ENCODE measurements around the gene TPCN2. TPM values are rescaled to one million over a fixed set of nuclear protein-coding genes. Genes with fewer than 3 reads are reported as not detected.

Gene TPCN2
- total RNA-seq, 1 donor from 2014 or later: 31.4 TPM

- no peak for DNase-seq (ENCODE audit: low spot score)
- Mint-ChIP-seq H3K27ac (ENCODE audit: unreplicated experiment) (no peak overlapping the region), H3K27me3 (ENCODE audit: unreplicated experiment) (peaks cover 2% of the 10 kb centered on the region), H3K4me3 (ENCODE audit: unreplicated experiment) (no peak overlapping the region), H3K36me3 (ENCODE audit: low read depth, unreplicated experiment) (peaks cover 16% of the 10 kb centered on the region), H3K4me1 (ENCODE audit: unreplicated experiment) (no peaks in the 10 kb centered on the region), H3K9me3 (ENCODE audit: unreplicated experiment) (no peaks in the 10 kb centered on the region)
- no peak for TF ChIP-seq CTCF (IDR thresholded peaks at IDR 0.05; ENCODE audit: unreplicated experiment)
These were observed 35.6 kb downstream of the TPCN2 start for GRCh38 chr11:69084371-69084770.

DNA sequence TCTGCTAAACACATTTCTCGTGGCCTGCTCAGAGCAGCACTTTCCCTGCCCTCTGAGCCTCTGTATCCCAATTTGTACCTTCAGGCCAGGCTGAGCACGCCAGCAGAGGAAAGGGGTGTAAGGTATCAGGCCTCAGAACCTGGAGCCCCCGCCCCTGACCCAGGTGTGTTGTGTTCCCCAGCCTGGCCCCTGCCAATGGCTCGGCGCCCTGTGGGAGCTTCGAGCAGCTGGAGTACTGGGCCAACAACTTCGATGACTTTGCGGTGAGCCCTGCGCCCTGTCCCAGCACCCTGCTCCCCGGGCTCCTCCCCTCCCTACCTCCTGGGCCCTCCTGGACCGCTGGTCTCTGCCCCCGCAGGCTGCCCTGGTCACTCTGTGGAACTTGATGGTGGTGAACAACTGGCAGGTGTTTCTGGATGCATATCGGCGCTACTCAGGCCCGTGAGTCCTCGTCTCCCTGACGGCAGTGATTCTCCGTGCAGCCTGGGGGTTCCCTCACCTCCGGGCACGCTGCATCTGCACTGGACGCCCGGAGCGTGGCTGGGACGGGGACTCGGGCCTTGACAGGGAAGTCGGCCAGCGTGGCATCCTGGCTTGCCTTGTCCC lies 36.9 kb downstream of the TPCN2 start:
- Mint-ChIP-seq H3K27ac (ENCODE audit: unreplicated experiment) (no peak overlapping the region), H3K36me3 (ENCODE audit: low read depth, unreplicated experiment) (peaks cover 25% of the 10 kb centered on the region), H3K27me3 (ENCODE audit: unreplicated experiment) (peaks cover 2% of the 10 kb centered on the region), H3K4me1 (ENCODE audit: unreplicated experiment) (no peaks in the 10 kb centered on the region), H3K9me3 (ENCODE audit: unreplicated experiment) (no peaks in the 10 kb centered on the region), H3K4me3 (ENCODE audit: unreplicated experiment) (no peak overlapping the region)
- TF ChIP-seq CTCF (IDR thresholded peaks at IDR 0.05; ENCODE audit: unreplicated experiment): no peak
- DNase-seq (ENCODE audit: low spot score): no peak

DNA sequence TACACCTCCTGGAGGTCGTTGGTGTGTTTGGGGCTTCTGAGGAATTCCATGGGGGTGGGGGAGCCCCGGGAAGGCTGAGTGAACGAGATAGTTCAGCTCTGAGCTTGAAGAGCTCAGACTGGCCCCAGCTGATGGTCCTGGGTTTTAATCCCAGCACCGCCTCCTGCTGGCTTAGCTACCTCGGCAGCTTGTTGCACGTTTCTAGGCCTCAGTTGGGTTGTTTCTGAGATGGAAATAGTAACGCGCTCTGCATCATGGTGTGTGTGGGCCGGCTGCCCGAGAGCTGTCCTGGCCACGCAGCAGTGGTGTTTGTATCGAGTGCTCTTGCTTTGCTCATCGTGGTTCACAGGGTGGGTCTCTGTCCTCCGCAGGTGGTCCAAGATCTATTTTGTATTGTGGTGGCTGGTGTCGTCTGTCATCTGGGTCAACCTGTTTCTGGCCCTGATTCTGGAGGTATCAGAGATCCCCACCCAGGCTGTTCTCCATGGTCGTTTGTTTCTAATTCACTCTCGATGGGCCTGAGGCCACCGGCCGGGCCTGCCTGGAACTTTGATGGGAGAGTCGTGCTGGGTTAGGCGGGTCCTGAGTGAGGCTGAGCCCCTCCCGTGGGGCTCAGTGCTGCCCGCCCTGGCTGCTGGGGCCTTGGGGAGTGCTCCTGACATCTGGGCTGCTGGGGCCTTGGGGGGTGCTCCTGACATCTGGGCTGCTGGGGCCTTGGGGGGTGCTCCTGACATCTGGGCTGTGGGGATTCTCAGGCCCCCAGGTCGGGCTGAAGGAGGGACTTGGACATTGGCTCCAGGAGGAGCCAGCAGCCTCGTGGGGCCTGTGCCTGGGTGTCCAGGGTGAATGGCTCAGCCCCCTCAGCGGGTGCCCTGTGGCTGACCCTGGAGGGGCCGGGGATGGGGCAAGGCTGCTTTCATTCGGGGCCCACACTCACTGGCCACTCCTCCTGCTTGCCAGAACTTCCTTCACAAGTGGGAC lies 37.7 kb downstream of the TPCN2 start:
- no peaks in the 10 kb centered on the region for H3K4me1 Mint-ChIP-seq (ENCODE audit: unreplicated experiment)
- H3K4me3 Mint-ChIP-seq (ENCODE audit: unreplicated experiment): no peak overlapping the region
- no peaks in the 10 kb centered on the region for H3K9me3 Mint-ChIP-seq (ENCODE audit: unreplicated experiment)
- no peak for TF ChIP-seq CTCF (IDR thresholded peaks at IDR 0.05; ENCODE audit: unreplicated experiment)
- peak overlapping the region; percentile 52 for H3K27ac Mint-ChIP-seq (ENCODE audit: unreplicated experiment)
- peaks cover 2% of the 10 kb centered on the region for H3K27me3 Mint-ChIP-seq (ENCODE audit: unreplicated experiment)
- H3K36me3 Mint-ChIP-seq (ENCODE audit: low read depth, unreplicated experiment): peaks cover 23% of the 10 kb centered on the region
- DNase-seq (ENCODE audit: low spot score): no peak

GRCh38 chr11:69087133-69087524 lies 38.4 kb downstream of the TPCN2 start:
- no peak overlapping the region for H3K4me3 Mint-ChIP-seq (ENCODE audit: unreplicated experiment)
- no peak overlapping the region for H3K27ac Mint-ChIP-seq (ENCODE audit: unreplicated experiment)
- H3K27me3 Mint-ChIP-seq (ENCODE audit: unreplicated experiment): peaks cover 2% of the 10 kb centered on the region
- no peaks in the 10 kb centered on the region for H3K4me1 Mint-ChIP-seq (ENCODE audit: unreplicated experiment)
- H3K9me3 Mint-ChIP-seq (ENCODE audit: unreplicated experiment): peaks cover 3% of the 10 kb centered on the region
- no peak for DNase-seq (ENCODE audit: low spot score)
- TF ChIP-seq CTCF (IDR thresholded peaks at IDR 0.05; ENCODE audit: unreplicated experiment): no peak
- H3K36me3 Mint-ChIP-seq (ENCODE audit: low read depth, unreplicated experiment): peaks cover 27% of the 10 kb centered on the region

DNA sequence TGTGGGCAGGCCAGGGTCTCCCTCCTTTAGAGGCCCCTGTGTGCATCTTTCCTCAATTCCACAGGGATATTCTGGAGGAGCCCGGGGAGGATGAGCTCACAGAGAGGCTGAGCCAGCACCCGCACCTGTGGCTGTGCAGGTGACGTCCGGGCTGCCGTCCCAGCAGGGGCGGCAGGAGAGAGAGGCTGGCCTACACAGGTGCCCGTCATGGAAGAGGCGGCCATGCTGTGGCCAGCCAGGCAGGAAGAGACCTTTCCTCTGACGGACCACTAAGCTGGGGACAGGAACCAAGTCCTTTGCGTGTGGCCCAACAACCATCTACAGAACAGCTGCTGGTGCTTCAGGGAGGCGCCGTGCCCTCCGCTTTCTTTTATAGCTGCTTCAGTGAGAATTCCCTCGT lies 39.1 kb downstream of the TPCN2 start:
- TF ChIP-seq CTCF (IDR thresholded peaks at IDR 0.05; ENCODE audit: unreplicated experiment): no peak
- no peak overlapping the region for H3K4me3 Mint-ChIP-seq (ENCODE audit: unreplicated experiment)
- no peak for DNase-seq (ENCODE audit: low spot score)
- H3K27ac Mint-ChIP-seq (ENCODE audit: unreplicated experiment): no peak overlapping the region
- no peaks in the 10 kb centered on the region for H3K4me1 Mint-ChIP-seq (ENCODE audit: unreplicated experiment)
- H3K9me3 Mint-ChIP-seq (ENCODE audit: unreplicated experiment): peaks cover 3% of the 10 kb centered on the region
- H3K27me3 Mint-ChIP-seq (ENCODE audit: unreplicated experiment): peaks cover 2% of the 10 kb centered on the region
- peaks cover 27% of the 10 kb centered on the region for H3K36me3 Mint-ChIP-seq (ENCODE audit: low read depth, unreplicated experiment)
